Smooth muscle cell (in vitro differentiated cells): ENCODE data around the gene SEC31B. TPM values are rescaled to one million over a fixed set of nuclear protein-coding genes. Genes with fewer than 3 reads are reported as not detected.

ENCODE experiments used
- DNase-seq: peaks from one replicate; lab custom pipeline; 2025; ENCODE audit not compliant: unreplicated experiment; lab: John Stamatoyannopoulos, UW
- H2AFZ ChIP-seq: fragments of 200-600 bp; sonication (generic); 2 replicates; pipeline ENCODE4 v1.6.0; 2016; ENCODE audit warnings: antibody characterized with exemption, low read depth, mild to moderate bottlenecking
- H3F3A ChIP-seq: fragments of 200-600 bp; sonication (generic); 2 replicates; pipeline ENCODE4 v1.6.0; 2017; ENCODE audit warnings: antibody characterized with exemption, low read depth
- H3K27ac ChIP-seq: fragments of 200-600 bp; sonication (generic); 2 replicates; pipeline ENCODE4 v1.5.1; 2016; ENCODE audit warnings: low read depth, mild to moderate bottlenecking
- H3K27me3 ChIP-seq: fragments of 200-600 bp; sonication (generic); 2 replicates; pipeline ENCODE4 v1.6.1; 2016; ENCODE audit warnings: low read depth, mild to moderate bottlenecking
- H3K36me3 ChIP-seq: fragments of 200-600 bp; sonication (generic); 2 replicates; pipeline ENCODE4 v1.5.1; 2016; ENCODE audit warnings: low read depth
- H3K4me1 ChIP-seq: fragments of 200-600 bp; sonication (generic); 2 replicates; pipeline ENCODE4 v1.5.1; 2016; ENCODE audit warnings: low read depth
- H3K4me2 ChIP-seq: fragments of 200-600 bp; sonication (generic); 2 replicates; pipeline ENCODE4 v1.6.0; 2016; ENCODE audit warnings: mild to moderate bottlenecking
- H3K4me3 ChIP-seq: fragments of 200-600 bp; sonication (generic); 2 replicates; pipeline ENCODE4 v1.5.1; 2016; ENCODE audit warnings: mild to moderate bottlenecking
- H3K79me2 ChIP-seq: fragments of 200-600 bp; sonication (generic); 2 replicates; pipeline ENCODE4 v1.6.0; 2016; ENCODE audit warnings: low read depth, mild to moderate bottlenecking
- H3K9ac ChIP-seq: fragments of 200-600 bp; sonication (generic); 2 replicates; pipeline ENCODE4 v1.6.0; 2016; ENCODE audit warnings: low read depth
- H3K9me3 ChIP-seq: fragments of 200-600 bp; sonication (generic); replicated peaks from 2 replicates; pipeline ENCODE4 v1.5.1; 2016; ENCODE audit warnings: low read depth
- H4K20me1 ChIP-seq: fragments of 200-600 bp; sonication (generic); 2 replicates; pipeline ENCODE4 v1.6.0; 2016; ENCODE audit warnings: low read depth
- WGBS: methylation state at CpG from one replicate; pipeline ENCODE4 v1.1.7; 2016; ENCODE audit warnings: low lambda C conversion rate; 5-methylcytosine and 5-hydroxymethylcytosine counted together
- polyA plus RNA-seq: library from polyadenylated mRNA; unstranded; fragments of >200 nt; fragmentation: Nextera tagmentation; extraction: Ambion mirVana; gene quantifications from 2 replicates; pipeline ENCODE4 v1.2.1, GENCODE V29; 2016
- total RNA-seq: library from RNA; depleted of rRNA; stranded (reverse); fragments of >200 nt; gene quantifications from 2 replicates; pipeline ENCODE4 v1.2.3, GENCODE V29; 2014
- TF ChIP-seq, protein P1 (sequence below): fragments of 200-600 bp; sonication (generic); IDR thresholded peaks from 2 replicates; pipeline ENCODE4 v1.5.1; 2017; ENCODE audit warnings: borderline replicate concordance, mild to moderate bottlenecking, antibody characterized with exemption; ENCODE audit not compliant: insufficient read depth, poor library complexity, severe bottlenecking

SEC31B gene
- total and polyA plus RNA-seq, 2 experiments from 2014 or later = 4.5 to 6.3 TPM

DNA sequence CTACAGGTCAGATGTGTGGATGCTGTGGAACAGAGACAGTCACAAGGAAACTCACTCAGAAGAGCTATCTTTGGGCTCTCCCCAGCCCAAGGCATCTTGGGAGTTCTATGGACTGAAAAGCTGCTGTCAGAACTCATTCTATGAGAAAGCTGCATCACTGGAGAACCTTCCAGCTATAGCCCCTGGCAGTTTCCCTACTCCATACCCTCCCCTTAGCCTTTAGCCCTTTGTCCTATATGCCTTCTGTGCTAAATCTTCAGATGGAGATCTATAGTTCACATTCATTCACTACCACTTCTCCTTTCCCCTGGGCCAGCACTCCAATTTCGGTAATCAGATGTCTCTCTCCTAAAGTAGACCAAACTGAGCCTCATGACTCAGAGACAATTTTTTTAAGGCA lies 49.9 kb downstream of the SEC31B start:
- H3K36me3 ChIP-seq = no peaks in the 10 kb centered on the region
- H3K27me3 ChIP-seq = peaks cover 65% of the 10 kb centered on the region
- WGBS = 52% methylated on average over 1 of the region's 1 CpG

DNA sequence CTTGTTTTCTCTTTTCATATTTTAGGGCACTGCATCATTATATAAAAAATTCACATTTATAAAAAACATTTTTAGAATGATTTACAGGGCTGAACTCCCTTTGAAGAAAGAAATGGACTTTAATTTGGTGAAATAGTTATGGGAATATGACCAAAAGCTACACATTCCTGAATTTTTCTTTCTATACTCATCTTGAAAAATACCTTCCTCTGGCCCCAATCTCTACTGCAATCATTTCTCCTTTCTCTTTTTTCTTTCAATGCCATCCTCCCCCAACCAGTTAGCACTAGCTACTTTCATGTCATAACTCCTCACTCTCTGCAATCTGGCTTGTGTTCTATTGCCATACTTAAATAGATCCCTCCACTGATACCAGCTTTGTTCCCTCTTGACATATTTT lies 50.7 kb downstream of the SEC31B start:
- no peaks in the 10 kb centered on the region for H3K79me2 ChIP-seq
- no peak overlapping the region for H3K4me3 ChIP-seq
- no peak overlapping the region for H3K27ac ChIP-seq
- no peaks in the 10 kb centered on the region for H4K20me1 ChIP-seq
- peaks cover 65% of the 10 kb centered on the region for H3K27me3 ChIP-seq
- no peaks in the 10 kb centered on the region for H3K9me3 ChIP-seq
- H3K4me2 ChIP-seq = no peak overlapping the region
- H3F3A ChIP-seq = no peaks in the 10 kb centered on the region
- H3K4me1 ChIP-seq = peaks cover 7% of the 10 kb centered on the region
- no peak for DNase-seq
- H2AFZ ChIP-seq = no peak overlapping the region
- TF ChIP-seq, protein P1, sequence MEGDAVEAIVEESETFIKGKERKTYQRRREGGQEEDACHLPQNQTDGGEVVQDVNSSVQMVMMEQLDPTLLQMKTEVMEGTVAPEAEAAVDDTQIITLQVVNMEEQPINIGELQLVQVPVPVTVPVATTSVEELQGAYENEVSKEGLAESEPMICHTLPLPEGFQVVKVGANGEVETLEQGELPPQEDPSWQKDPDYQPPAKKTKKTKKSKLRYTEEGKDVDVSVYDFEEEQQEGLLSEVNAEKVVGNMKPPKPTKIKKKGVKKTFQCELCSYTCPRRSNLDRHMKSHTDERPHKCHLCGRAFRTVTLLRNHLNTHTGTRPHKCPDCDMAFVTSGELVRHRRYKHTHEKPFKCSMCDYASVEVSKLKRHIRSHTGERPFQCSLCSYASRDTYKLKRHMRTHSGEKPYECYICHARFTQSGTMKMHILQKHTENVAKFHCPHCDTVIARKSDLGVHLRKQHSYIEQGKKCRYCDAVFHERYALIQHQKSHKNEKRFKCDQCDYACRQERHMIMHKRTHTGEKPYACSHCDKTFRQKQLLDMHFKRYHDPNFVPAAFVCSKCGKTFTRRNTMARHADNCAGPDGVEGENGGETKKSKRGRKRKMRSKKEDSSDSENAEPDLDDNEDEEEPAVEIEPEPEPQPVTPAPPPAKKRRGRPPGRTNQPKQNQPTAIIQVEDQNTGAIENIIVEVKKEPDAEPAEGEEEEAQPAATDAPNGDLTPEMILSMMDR = no peak
- no peak overlapping the region for H3K9ac ChIP-seq
- H3K36me3 ChIP-seq = no peaks in the 10 kb centered on the region

More for the DNA sequence above, 49.9 kb downstream of the SEC31B start:
- H3K4me3 ChIP-seq = no peak overlapping the region
- no peaks in the 10 kb centered on the region for H3K9me3 ChIP-seq
- H3F3A ChIP-seq = no peaks in the 10 kb centered on the region
- H3K27ac ChIP-seq = no peak overlapping the region
- H3K9ac ChIP-seq = no peak overlapping the region
- H3K79me2 ChIP-seq = no peaks in the 10 kb centered on the region
- TF ChIP-seq, protein P1 = no peak
- H2AFZ ChIP-seq = no peak overlapping the region
- peaks cover 7% of the 10 kb centered on the region for H3K4me1 ChIP-seq
- H4K20me1 ChIP-seq = no peaks in the 10 kb centered on the region
- no peak for DNase-seq
- H3K4me2 ChIP-seq = no peak overlapping the region

DNA sequence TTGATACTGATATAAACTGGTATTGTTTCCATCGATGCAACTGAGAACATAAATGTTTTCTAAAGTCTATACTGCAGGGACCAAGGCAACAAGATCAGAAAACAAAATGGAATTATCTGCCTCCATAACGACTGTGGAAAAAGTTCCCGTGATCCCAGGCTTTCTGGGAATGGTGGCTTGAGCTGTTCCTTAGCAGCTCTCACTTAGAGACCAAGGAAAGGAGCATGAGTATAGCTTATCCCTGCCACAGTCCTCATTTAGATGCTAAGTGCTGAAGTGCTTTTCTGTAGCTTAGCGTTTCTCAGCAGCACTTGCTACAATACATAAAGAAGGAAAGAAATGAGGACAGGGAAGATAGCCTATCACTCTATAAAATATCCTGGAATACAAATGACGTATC lies 51.3 kb downstream of the SEC31B start:
- no peaks in the 10 kb centered on the region for H3K9me3 ChIP-seq
- H4K20me1 ChIP-seq = no peaks in the 10 kb centered on the region
- no peak for DNase-seq
- no peaks in the 10 kb centered on the region for H3F3A ChIP-seq
- WGBS = 62% methylated on average over 5 of the region's 5 CpGs
- no peaks in the 10 kb centered on the region for H3K36me3 ChIP-seq
- H3K79me2 ChIP-seq = no peaks in the 10 kb centered on the region
- H3K27ac ChIP-seq = no peak overlapping the region
- H2AFZ ChIP-seq = no peak overlapping the region
- H3K4me2 ChIP-seq = no peak overlapping the region
- no peak overlapping the region for H3K9ac ChIP-seq
- H3K27me3 ChIP-seq = peaks cover 65% of the 10 kb centered on the region
- TF ChIP-seq, protein P1 = no peak
- no peak overlapping the region for H3K4me3 ChIP-seq
- H3K4me1 ChIP-seq = peaks cover 7% of the 10 kb centered on the region

DNA sequence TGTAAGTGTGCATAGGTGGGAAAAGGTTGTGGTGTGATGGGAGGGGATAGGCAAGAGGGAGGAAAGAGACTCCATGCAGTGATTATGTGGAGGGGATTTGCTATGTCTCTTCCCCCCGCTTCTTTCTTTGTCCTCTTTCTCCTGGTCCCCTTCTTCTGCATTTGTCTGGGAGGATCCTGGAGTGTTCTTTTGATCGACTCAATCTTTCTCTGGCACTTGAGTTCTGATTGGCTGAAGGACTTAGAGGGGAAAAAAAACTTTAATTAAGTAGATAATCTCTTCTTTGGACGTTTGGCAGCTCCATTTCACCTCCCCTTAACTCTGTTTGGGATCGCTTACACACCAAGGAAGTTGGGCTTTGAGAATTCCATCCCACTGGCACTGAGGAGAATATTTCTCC lies 57.0 kb downstream of the SEC31B start, which contains the start of gene WNT8B:
WNT8B (plus strand) TSS at position 301 of the 400 bp plus-strand sequence. CDS start 160 bp downstream, outside the sequence.
- Histone ChIP-seq H3K4me2 (no peak within 1 kb of the TSS), H3K9ac (no peak within 1 kb of the TSS), H3K4me1 (peaks cover 6% of the 10 kb centered on the region), H3K79me2 (no peaks in the 10 kb centered on the region), H3K36me3 (no peaks in the 10 kb centered on the region), H3K27me3 (peaks cover 68% of the 10 kb centered on the region), H3K9me3 (no peaks in the 10 kb centered on the region), H3K27ac (no peak within 1 kb of the TSS), H2AFZ (no peak within 1 kb of the TSS), H3F3A (no peaks in the 10 kb centered on the region), H4K20me1 (no peaks in the 10 kb centered on the region), H3K4me3 (no peak within 1 kb of the TSS)
- TF ChIP-seq, protein P1 = no peak
- 54% methylated on average over 4 of the region's 4 CpGs for WGBS
- DNase-seq = no peak
